K562 (cell line): ENCODE measurements around the gene CDK4.

Source experiments
- EP300 ChIP-seq: IDR thresholded peaks from 2 replicates; pipeline ENCODE4 v1.6.1; 2012; ENCODE audit warnings: low read length, improper control_type of control experiment
- EZH2 ChIP-seq: IDR thresholded peaks from 2 replicates; pipeline ENCODE4 v1.6.1; 2012; ENCODE audit warnings: low read depth, mild to moderate bottlenecking, inconsistent platforms, low read length, borderline replicate concordance
- KDM1A ChIP-seq, 2 experiments: fragments of 450-650 bp; IDR thresholded peaks; 2 replicates each; pipeline ENCODE4 v1.6.1; 2016; ENCODE audit warnings: mild to moderate bottlenecking in 2 of 2
- KLF10 ChIP-seq: fragments of 250-450 bp; sonication (Bioruptor Pico); IDR thresholded peaks from 2 replicates; pipeline ENCODE4 v1.6.1; 2021; ENCODE audit warnings: matching md5 sums
- MTA2 ChIP-seq: fragments of 450-650 bp; IDR thresholded peaks from 2 replicates; pipeline ENCODE4 v1.6.1; 2016; ENCODE audit warnings: low read depth
- NBN ChIP-seq: fragments of 450-650 bp; IDR thresholded peaks from 2 replicates; pipeline ENCODE4 v1.6.1; 2016; ENCODE audit warnings: low read depth, mild to moderate bottlenecking
- ZNF24 ChIP-seq: fragments of 450-650 bp; IDR thresholded peaks from 2 replicates; pipeline ENCODE4 v1.6.1; 2016
- TF ChIP-seq, protein P1 (sequence below), 3 experiments: IDR thresholded peaks in 2 of 3; conservative IDR thresholded peaks in 1 of 3; 2 replicates each; pipeline ENCODE4 v1.5.1; 2011 to 2012; ENCODE audit warnings: low read length in 3 of 3, mild to moderate bottlenecking in 3 of 3, control low read depth in 2 of 3, improper control_type of control experiment in 1 of 3, inconsistent platforms in 1 of 3, low read depth in 1 of 3, mixed read lengths in 1 of 3, moderate library complexity in 1 of 3; ENCODE audit not compliant: insufficient read depth in 2 of 3
- TF ChIP-seq, protein P2 (sequence below): fragments of 450-650 bp; formaldehyde crosslinking; IDR thresholded peaks from 2 replicates; pipeline ENCODE4 v1.4.0; 2020; ENCODE audit warnings: mild to moderate bottlenecking, moderate library complexity

DNA sequence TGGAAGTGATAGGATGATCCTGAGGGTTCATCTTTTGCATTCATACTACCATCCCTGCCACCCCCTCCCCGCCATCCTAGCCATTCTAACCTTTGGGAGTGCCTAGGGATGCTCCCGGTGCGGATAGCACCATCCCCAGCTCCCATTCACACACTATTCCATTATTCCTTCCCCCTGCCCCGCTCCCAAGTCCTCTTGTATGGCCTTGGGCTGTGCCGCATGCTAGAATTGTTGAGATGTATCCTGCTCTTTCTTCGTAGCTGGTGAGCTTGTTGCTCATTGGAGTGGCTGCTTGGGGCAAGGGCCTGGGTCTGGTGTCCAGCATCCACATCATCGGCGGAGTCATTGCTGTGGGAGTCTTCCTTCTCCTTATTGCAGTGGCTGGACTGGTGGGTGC is 6.6 kb downstream of the CDK4 start:
- TF ChIP-seq MTA2 (no peak), KDM1A (IDR thresholded peaks at IDR 0.05) (no peak), ZNF24 (no peak), KLF10 (CRISPR knock-in tag) (0 out of 2 replicates have a peak, but pooled peaks have one; percentile 0), EP300 (no peak), NBN (no peak), EZH2 (no peak)
- TF ChIP-seq, protein P1, sequence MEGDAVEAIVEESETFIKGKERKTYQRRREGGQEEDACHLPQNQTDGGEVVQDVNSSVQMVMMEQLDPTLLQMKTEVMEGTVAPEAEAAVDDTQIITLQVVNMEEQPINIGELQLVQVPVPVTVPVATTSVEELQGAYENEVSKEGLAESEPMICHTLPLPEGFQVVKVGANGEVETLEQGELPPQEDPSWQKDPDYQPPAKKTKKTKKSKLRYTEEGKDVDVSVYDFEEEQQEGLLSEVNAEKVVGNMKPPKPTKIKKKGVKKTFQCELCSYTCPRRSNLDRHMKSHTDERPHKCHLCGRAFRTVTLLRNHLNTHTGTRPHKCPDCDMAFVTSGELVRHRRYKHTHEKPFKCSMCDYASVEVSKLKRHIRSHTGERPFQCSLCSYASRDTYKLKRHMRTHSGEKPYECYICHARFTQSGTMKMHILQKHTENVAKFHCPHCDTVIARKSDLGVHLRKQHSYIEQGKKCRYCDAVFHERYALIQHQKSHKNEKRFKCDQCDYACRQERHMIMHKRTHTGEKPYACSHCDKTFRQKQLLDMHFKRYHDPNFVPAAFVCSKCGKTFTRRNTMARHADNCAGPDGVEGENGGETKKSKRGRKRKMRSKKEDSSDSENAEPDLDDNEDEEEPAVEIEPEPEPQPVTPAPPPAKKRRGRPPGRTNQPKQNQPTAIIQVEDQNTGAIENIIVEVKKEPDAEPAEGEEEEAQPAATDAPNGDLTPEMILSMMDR (IDR thresholded peaks at IDR 0.05 in 2 of 3, conservative IDR thresholded peaks at IDR 0.05 in 1 of 3; ENCODE audit: insufficient read depth in 2 of 3, low read depth in 1 of 3, low read length in 3 of 3) = no peak
- TF ChIP-seq, protein P2, sequence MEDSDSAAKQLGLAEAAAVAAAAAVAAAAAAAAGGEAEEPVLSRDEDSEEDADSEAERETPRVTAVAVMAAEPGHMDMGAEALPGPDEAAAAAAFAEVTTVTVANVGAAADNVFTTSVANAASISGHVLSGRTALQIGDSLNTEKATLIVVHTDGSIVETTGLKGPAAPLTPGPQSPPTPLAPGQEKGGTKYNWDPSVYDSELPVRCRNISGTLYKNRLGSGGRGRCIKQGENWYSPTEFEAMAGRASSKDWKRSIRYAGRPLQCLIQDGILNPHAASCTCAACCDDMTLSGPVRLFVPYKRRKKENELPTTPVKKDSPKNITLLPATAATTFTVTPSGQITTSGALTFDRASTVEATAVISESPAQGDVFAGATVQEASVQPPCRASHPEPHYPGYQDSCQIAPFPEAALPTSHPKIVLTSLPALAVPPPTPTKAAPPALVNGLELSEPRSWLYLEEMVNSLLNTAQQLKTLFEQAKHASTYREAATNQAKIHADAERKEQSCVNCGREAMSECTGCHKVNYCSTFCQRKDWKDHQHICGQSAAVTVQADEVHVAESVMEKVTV = no peak
